AG09319 (cell line): Measurements from ENCODE around the gene ABCG1.

Source experiments
- DNase-seq: peaks from one replicate; pipeline ENCODE4 v3.0.0-alpha.2; 2010; ENCODE audit warnings: low read depth; ENCODE audit errors: extremely low read depth
- CTCF ChIP-seq: IDR thresholded peaks from 2 replicates; pipeline ENCODE4 v1.5.1; 2011; ENCODE audit warnings: low read depth, mild to moderate bottlenecking, inconsistent platforms, low read length, moderate library complexity

Gene ABCG1

GRCh38 chr21:42330380-42331371, 111.7 kb downstream of the ABCG1 start:
- TF ChIP-seq CTCF = no peak
- no peak for DNase-seq

GRCh38 chr21:42331660-42332059, 112.7 kb downstream of the ABCG1 start:
- no peak for DNase-seq
- no peak for TF ChIP-seq CTCF

GRCh38 chr21:42332557-42333317, 113.8 kb downstream of the ABCG1 start:
- no peak for DNase-seq
- no peak for TF ChIP-seq CTCF

GRCh38 chr21:42336054-42336453, 117.1 kb downstream of the ABCG1 start:
- DNase-seq = no peak
- no peak for TF ChIP-seq CTCF

- TF ChIP-seq CTCF = no peak
- DNase-seq = no peak
Measured at GRCh38 chr21:42337276-42337675, 118.3 kb downstream of the ABCG1 start.

GRCh38 chr21:42337830-42338728, 119.1 kb downstream of the ABCG1 start:
- peak; percentile 56 for TF ChIP-seq CTCF
- peak; percentile 4 for DNase-seq
